Measurements from ENCODE around the gene RGS6.

Gene RGS6

DNA sequence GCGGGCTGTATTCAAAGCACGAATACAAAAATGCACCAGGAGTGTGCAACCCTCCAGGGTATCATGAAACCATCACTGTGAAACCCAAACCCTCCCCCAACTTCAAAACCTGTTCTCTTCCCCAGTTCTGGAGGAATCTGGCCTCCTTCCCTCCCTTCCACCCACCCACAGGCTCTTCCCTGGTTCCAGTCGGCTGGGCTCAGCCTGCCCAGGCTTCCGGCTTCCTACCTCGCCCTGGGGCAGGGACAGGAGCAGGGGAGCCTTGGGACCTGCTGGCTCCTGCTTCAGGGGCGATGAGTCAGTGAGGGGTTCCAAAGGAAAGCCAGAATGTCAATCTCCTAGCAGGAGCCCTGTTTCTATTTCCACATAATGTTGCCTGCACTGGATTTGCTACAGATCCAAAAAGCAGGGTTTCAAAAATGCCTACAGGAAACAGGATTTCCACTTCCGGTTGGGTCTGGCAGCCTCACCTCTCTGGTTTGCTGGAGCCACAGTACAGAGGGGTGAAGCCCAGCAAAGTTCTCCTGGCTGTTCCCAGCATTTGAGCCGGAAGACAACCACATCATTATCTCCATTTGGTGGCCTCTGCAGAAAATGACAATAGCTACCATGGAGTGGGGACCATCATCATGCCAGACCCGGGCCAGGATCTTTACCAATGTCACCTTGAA, 683.4 kb downstream of the RGS6 start:
- Mint-ChIP-seq H3K9me3 (no peaks in the 10 kb centered on the region), H3K4me3 (no peak overlapping the region), H3K27ac (no peak overlapping the region)

More for the DNA sequence above, 683.4 kb downstream of the RGS6 start:
- Mint-ChIP-seq H3K4me1 (peaks cover 7% of the 10 kb centered on the region), H3K36me3 (no peaks in the 10 kb centered on the region), H3K27me3 (no peaks in the 10 kb centered on the region)
- ATAC-seq = no peak

Data from stimulated activated memory B cell treated with anti-CD40 and anti-IgM and Interleukin-4, amounts not matched to agents 10 μg/mL and 1 μg/mL and 100 μg/mL, for 72 hours (primary cell).